WERI-Rb-1 (cell line): ENCODE data around the gene RAMAC.

ENCODE experiments used
- DNase-seq: peaks from one replicate; pipeline ENCODE4 v3.0.0-alpha.2; 2020
- H3K27ac ChIP-seq: fragments of 250-450 bp; sonication (Bioruptor Pico); 2 replicates; pipeline ENCODE4 v1.5.1; 2020; ENCODE audit warnings: mild to moderate bottlenecking, moderate library complexity
- H3K27me3 ChIP-seq: fragments of 250-450 bp; sonication (Bioruptor Pico); 2 replicates; pipeline ENCODE4 v1.5.1; 2021; ENCODE audit warnings: mild to moderate bottlenecking, low read depth, moderate library complexity; ENCODE audit not compliant: insufficient read depth, severe bottlenecking
- H3K36me3 ChIP-seq: fragments of 250-450 bp; sonication (Bioruptor Pico); 2 replicates; pipeline ENCODE4 v1.5.1; 2020; ENCODE audit warnings: mild to moderate bottlenecking, moderate library complexity
- H3K4me3 ChIP-seq: 2 replicates; pipeline ENCODE4 v1.5.1; 2011; ENCODE audit warnings: low read depth, mild to moderate bottlenecking, control low read depth, low read length
- H3K9me3 ChIP-seq: fragments of 250-450 bp; sonication (Bioruptor Pico); 2 replicates; pipeline ENCODE4 v1.5.1; 2021; ENCODE audit warnings: mild to moderate bottlenecking, moderate library complexity; ENCODE audit not compliant: severe bottlenecking
- CTCF ChIP-seq: IDR thresholded peaks from 2 replicates; pipeline ENCODE4 v1.5.1; 2011; ENCODE audit warnings: low read depth, mild to moderate bottlenecking, control low read depth, inconsistent platforms, low read length

The RAMAC gene

GRCh38 chr15:82970078-82970686, 15.8 kb upstream of the RAMAC start:
- no peak for TF ChIP-seq CTCF
- no peak overlapping the region for H3K4me3 ChIP-seq
- no peak overlapping the region for H3K27ac ChIP-seq
- DNase-seq: no peak
- no peaks in the 10 kb centered on the region for H3K9me3 ChIP-seq
- no peaks in the 10 kb centered on the region for H3K27me3 ChIP-seq
- no peaks in the 10 kb centered on the region for H3K36me3 ChIP-seq

- H3K27me3 ChIP-seq: no peaks in the 10 kb centered on the region
- DNase-seq: no peak
- no peaks in the 10 kb centered on the region for H3K9me3 ChIP-seq
- H3K4me3 ChIP-seq: no peak overlapping the region
- H3K27ac ChIP-seq: no peak overlapping the region
- H3K36me3 ChIP-seq: no peaks in the 10 kb centered on the region; the same call in 1 of the 2 replicates
- no peak for TF ChIP-seq CTCF
Observed at GRCh38 chr15:82970696-82971095, 15.3 kb upstream of the RAMAC start.

GRCh38 chr15:82971218-82971984, 14.6 kb upstream of the RAMAC start:
- H3K9me3 ChIP-seq: no peaks in the 10 kb centered on the region
- H3K27ac ChIP-seq: no peak overlapping the region
- no peak overlapping the region for H3K4me3 ChIP-seq
- H3K36me3 ChIP-seq: no peaks in the 10 kb centered on the region; the same call in 1 of the 2 replicates
- DNase-seq: no peak
- TF ChIP-seq CTCF: no peak
- H3K27me3 ChIP-seq: no peaks in the 10 kb centered on the region

- no peaks in the 10 kb centered on the region; the same call in 1 of the 2 replicates for H3K36me3 ChIP-seq
- H3K27ac ChIP-seq: no peak overlapping the region
- no peaks in the 10 kb centered on the region for H3K9me3 ChIP-seq
- no peak for DNase-seq
- H3K4me3 ChIP-seq: no peak overlapping the region
- no peaks in the 10 kb centered on the region for H3K27me3 ChIP-seq
- TF ChIP-seq CTCF: no peak
Observed at GRCh38 chr15:82972990-82973389, 13.0 kb upstream of the RAMAC start.

GRCh38 chr15:82977076-82977475, 8.9 kb upstream of the RAMAC start:
- Histone ChIP-seq H3K27ac (no peak overlapping the region), H3K4me3 (no peak overlapping the region), H3K36me3 (no peaks in the 10 kb centered on the region; the same call in 1 of the 2 replicates), H3K9me3 (no peaks in the 10 kb centered on the region), H3K27me3 (no peaks in the 10 kb centered on the region)
- TF ChIP-seq CTCF: no peak
- no peak for DNase-seq
